HL-60 (cell line): ENCODE data around the gene MEF2B.

Source experiments
- DNase-seq, 2 experiments: peaks; one replicate each; pipeline ENCODE4 v3.0.0-alpha.2; 2010 to 2020; ENCODE audit warnings: low read depth in 1 of 2, low spot score in 1 of 2
- H3K27ac ChIP-seq: fragments of 250-450 bp; sonication (Bioruptor Pico); replicated peaks from 2 replicates; pipeline ENCODE4 v1.5.1; 2020; ENCODE audit warnings: mild to moderate bottlenecking, moderate library complexity
- H3K27me3 ChIP-seq: fragments of 250-450 bp; sonication (Bioruptor Pico); 2 replicates; pipeline ENCODE4 v1.5.1; 2021; ENCODE audit warnings: mild to moderate bottlenecking, moderate library complexity; ENCODE audit not compliant: insufficient read depth, poor library complexity, severe bottlenecking
- H3K4me3 ChIP-seq: replicated peaks from 2 replicates; pipeline ENCODE4 v1.5.1; 2011; ENCODE audit warnings: mild to moderate bottlenecking, control low read depth, low read length; ENCODE audit not compliant: insufficient read depth
- CTCF ChIP-seq: IDR thresholded peaks from one replicate; pipeline ENCODE4 v1.5.1; 2011; ENCODE audit warnings: low read length, control low read depth, inconsistent platforms; ENCODE audit not compliant: insufficient read depth
- GABPA ChIP-seq: IDR thresholded peaks from 2 replicates; pipeline ENCODE4 v1.6.1; 2012; ENCODE audit warnings: low read depth
- POLR2AphosphoS5 ChIP-seq: IDR thresholded peaks from 2 replicates; pipeline ENCODE4 v1.6.1; 2012; ENCODE audit warnings: low read depth
- REST ChIP-seq: IDR thresholded peaks from 2 replicates; pipeline ENCODE4 v1.6.1; 2012; ENCODE audit warnings: low read depth; ENCODE audit not compliant: insufficient replicate concordance
- SPI1 ChIP-seq: IDR thresholded peaks from 2 replicates; pipeline ENCODE4 v1.6.1; 2012; ENCODE audit warnings: low read depth, mild to moderate bottlenecking, borderline replicate concordance

MEF2B gene

GRCh38 chr19:19162495-19162894 lies 7.6 kb downstream of the MEF2B start:
- DNase-seq = no peak
- Histone ChIP-seq H3K4me3 (no peak overlapping the region), H3K27ac (no peak overlapping the region), H3K27me3 (no peaks in the 10 kb centered on the region)
- TF ChIP-seq CTCF = no peak
- no peak for TF ChIP-seq POLR2AphosphoS5
- TF ChIP-seq REST = no peak
- no peak for TF ChIP-seq GABPA
- no peak for TF ChIP-seq SPI1

DNA sequence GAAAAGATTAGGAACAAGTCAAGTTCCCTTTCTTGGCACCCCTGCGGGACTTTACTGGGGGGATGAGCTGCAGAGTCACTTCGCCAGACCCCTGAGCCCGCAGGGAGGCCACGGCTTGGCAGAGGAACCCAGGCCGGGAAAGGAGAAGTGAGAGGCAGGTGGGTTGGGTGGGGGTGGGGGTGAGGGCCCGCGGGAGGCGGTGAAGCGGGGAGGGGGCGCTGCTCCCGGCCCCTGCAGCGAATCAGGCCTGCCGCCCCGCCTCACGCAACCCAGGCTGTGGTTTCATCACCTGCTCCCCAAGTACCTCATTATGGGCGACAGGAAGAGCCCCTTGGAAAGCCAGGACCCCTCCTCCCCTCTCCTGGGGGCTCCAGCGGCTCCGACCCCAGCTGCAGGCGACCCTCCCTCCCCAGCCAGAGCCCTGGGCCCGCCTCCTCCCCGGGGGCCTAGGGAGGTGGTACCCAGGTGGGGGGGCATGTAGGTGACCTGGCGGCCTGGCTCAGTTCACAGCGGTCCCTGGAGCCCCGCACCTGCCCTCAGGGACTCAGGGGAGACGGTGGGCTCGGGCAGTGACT lies 9.5 kb downstream of the MEF2B start:
- peak in 1 of 2 experiments; percentile 71 for DNase-seq
- H3K27me3 ChIP-seq = no peaks in the 10 kb centered on the region
- TF ChIP-seq SPI1 (peak; percentile 68; the same call in 1 of the 2 replicates), GABPA (no peak)
- H3K4me3 ChIP-seq = no peak overlapping the region
- H3K27ac ChIP-seq = no peak overlapping the region

DNA sequence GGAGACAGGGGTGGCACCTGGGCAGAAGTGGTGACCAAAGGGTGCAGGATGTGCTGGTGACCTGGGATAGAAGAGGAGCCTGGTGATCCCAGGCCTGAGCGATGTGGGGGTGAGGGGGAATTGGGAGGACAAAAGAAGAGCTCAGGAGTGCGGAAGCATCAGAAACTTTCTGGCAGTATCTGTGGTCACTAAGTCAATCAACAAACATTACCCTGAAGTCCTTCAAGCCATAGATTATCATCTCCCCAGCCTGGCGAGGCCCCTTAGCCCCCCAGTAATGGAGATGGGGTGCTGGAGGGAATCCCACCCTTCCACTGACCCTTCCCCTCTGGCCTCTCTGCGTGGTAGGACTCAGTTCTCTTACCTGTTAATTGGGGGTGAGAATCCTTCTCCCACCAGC lies 10.5 kb downstream of the MEF2B start:
- no peaks in the 10 kb centered on the region for H3K27me3 ChIP-seq
- no peak overlapping the region for H3K27ac ChIP-seq
- no peak overlapping the region for H3K4me3 ChIP-seq
- TF ChIP-seq POLR2AphosphoS5 = no peak
- no peak for TF ChIP-seq CTCF
- no peak for TF ChIP-seq SPI1
- no peak for TF ChIP-seq REST
- no peak for TF ChIP-seq GABPA
- no peak for DNase-seq

- no peak for TF ChIP-seq GABPA
- TF ChIP-seq REST = no peak
- TF ChIP-seq POLR2AphosphoS5 = no peak
- no peak for TF ChIP-seq SPI1
- no peak for TF ChIP-seq CTCF
- no peak overlapping the region for H3K27ac ChIP-seq
- DNase-seq = no peak
These were observed 12.3 kb downstream of the MEF2B start for GRCh38 chr19:19157808-19158207.

More at GRCh38 chr19:19157808-19158207, 12.3 kb downstream of the MEF2B start:
- Histone ChIP-seq H3K27me3 (no peaks in the 10 kb centered on the region), H3K4me3 (no peak overlapping the region)
